Sigmoid colon (tissue), 7 donors: Measurements from ENCODE around the gene PTPN9. TPM values are rescaled to one million over a fixed set of nuclear protein-coding genes. Genes with fewer than 3 reads are reported as not detected.

ENCODE experiments used
- DNase-seq: peaks from one replicate; pipeline ENCODE4 v3.0.0-alpha.2; 2019
- H3K27ac ChIP-seq, 4 donors: fragments of 200-600 bp; sonication (generic); one replicate each; pipeline ENCODE4 v1.5.1; 2016 to 2019; ENCODE audit warnings: mild to moderate bottlenecking in 1 of 4
- H3K27me3 ChIP-seq, 3 donors: fragments of 200-600 bp; sonication (generic); one replicate each; pipeline ENCODE4 v1.5.1; 2019; ENCODE audit warnings: mild to moderate bottlenecking in 1 of 3
- H3K36me3 ChIP-seq, 4 donors: fragments of 200-600 bp; sonication (generic); one replicate each; pipeline ENCODE4 v1.5.1; 2016 to 2019
- H3K4me1 ChIP-seq, 4 donors: fragments of 200-600 bp; sonication (generic); one replicate each; pipeline ENCODE4 v1.5.1; 2017 to 2019
- H3K4me3 ChIP-seq, 4 donors: fragments of 200-600 bp; sonication (generic); one replicate each; pipeline ENCODE4 v1.5.1; 2017 to 2019; ENCODE audit warnings: mild to moderate bottlenecking in 2 of 4, moderate library complexity in 1 of 4
- H3K9me3 ChIP-seq, 4 donors: fragments of 200-600 bp in 3 of 4; sonication (generic) in 3 of 4; one replicate each; pipeline versions ENCODE4 v1.5.1 to v1.6.1; 2013 to 2019
- EP300 ChIP-seq, 4 donors: sonication (generic); formaldehyde crosslinking; IDR thresholded peaks; one replicate each; pipeline ENCODE4 v1.6.1; 2017; ENCODE audit warnings: antibody characterized with exemption in 4 of 4
- POLR2A ChIP-seq, 2 donors: fragments of 450-650 bp; IDR thresholded peaks; one replicate each; pipeline ENCODE4 v1.6.1; 2016; ENCODE audit warnings: antibody characterized with exemption in 2 of 2, mild to moderate bottlenecking in 2 of 2, moderate library complexity in 2 of 2
- POLR2AphosphoS5 ChIP-seq, 4 donors: sonication (generic); formaldehyde crosslinking; IDR thresholded peaks; one replicate each; pipeline ENCODE4 v1.6.1; 2017; ENCODE audit warnings: antibody characterized with exemption in 4 of 4
- WGBS, 2 donors: extraction: QIAGEN DNeasy Blood & Tissue Kit; methylation state at CpG; one replicate each; pipeline ENCODE4 v1.1.7; 2013; 5-methylcytosine and 5-hydroxymethylcytosine counted together
- intact Hi-C: fragments of 100-400 bp; cut with DNase I; formaldehyde crosslinking; loops from one replicate; pipeline ENCODE4 v1.15.1; 2023
- polyA plus RNA-seq, 3 donors: library from polyadenylated mRNA; stranded (reverse); fragments of 200-250 nt; gene quantifications; one replicate each; pipeline ENCODE4 v1.2.3, GENCODE V29; 2013
- total RNA-seq, 4 donors: library from RNA; depleted of rRNA; stranded (reverse); fragments of >200 nt; gene quantifications; one replicate each; pipeline ENCODE4 v1.1.0, GENCODE V29; 2016
- TF ChIP-seq, protein P1 (sequence below), 4 experiments: fragments of 450-650 bp in 3 of 4; fragments of 200-600 bp in 1 of 4; IDR thresholded peaks; one replicate each; pipeline ENCODE4 v1.5.1; 2016 to 2019; ENCODE audit warnings: antibody characterized with exemption in 4 of 4, mild to moderate bottlenecking in 3 of 4, moderate library complexity in 2 of 4
- donor health status: healthy with polysubstance abuse.
- donor health status: Bipolar disorder and iron deficiency.
- donor health status: healthy.

Gene PTPN9
- total and polyA plus RNA-seq, 7 donors = 12.2 to 23.1 (median 19.8) TPM

DNA sequence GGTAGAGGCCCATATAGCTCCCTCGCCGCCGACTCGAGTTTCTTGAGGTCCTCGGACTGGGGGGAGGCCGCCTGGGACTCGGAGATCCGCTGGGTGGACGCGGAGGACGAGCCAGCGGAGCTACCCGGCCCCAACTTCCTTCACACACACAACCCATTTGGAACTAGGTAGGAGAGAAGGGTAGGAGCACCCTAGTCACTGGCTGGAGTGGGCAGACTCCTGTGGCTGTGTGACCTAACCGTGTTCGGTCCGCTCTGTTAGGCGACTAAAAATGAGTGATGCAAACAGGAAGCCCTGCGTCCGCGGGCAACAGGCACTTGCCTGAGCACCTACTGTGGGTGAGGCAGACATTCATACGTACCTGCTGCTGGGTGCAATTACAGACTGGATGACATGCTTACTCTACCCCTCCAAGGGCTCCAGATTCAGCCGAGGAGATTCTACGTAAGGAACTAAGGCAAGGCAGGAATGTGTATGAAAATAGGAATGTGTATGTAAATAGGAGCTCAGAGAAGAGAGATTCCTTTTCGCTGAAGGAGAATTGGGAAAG lies 123.1 kb downstream of the PTPN9 start:
- H3K27ac ChIP-seq = peak overlapping the region; percentile 95 to 100 (median 98)
- intact Hi-C loops = loop anchor here (5.0 to 10.0 kb wide), 3 partner anchors 76 to 1461 kb away; partner anchors contain the start of genes C15orf39, PML and STOML1

DNA sequence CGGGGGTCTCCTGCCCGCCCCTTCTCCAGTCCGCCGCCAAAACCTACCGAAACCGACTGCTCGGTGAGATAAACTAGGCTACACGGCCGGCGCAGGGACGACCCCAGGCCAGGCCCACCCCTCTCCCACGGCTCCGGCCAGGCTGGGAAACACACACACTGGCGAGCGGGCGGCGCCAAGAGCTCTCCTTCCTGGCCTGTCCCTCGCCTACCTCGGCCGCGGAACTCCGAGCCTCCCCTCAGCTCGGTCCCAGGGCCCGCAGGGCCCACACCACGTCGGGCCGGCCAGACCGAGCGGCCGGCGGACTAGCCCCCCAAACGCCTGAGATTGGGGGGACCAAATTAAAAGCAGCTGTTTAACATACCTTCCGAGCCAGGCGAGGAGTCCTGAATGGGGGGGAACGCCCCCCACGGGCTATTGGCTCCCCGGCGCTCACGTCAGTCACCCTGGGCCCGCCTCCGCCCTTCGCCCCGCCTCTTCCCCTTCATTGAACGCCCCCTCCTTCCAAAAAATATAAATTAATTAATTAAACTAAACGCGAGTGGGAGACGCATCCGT lies 123.6 kb downstream of the PTPN9 start:
- Histone ChIP-seq H3K4me3 (peak overlapping the region; percentile 75 to 90 (median 84)), H3K27me3 (no peaks in the 10 kb centered on the region), H3K27ac (peak overlapping the region; percentile 95 to 100 (median 98)), H3K9me3 (no peaks in the 10 kb centered on the region), H3K36me3 (no peaks in the 10 kb centered on the region), H3K4me1 (peaks cover 0 to 26% (median 16%) of the 10 kb centered on the region in 4 donors)
- DNase-seq = peak; percentile 92
- WGBS, 2 donors = 0% methylated on average over 48 of the region's 48 CpGs
- TF ChIP-seq EP300 (IDR thresholded peaks at IDR 0.05) (no peak), POLR2AphosphoS5 (IDR thresholded peaks at IDR 0.05) (peak; percentile 73 to 90 (median 86)), POLR2A (IDR thresholded peaks at IDR 0.05) (peak; percentile 58 to 77)
- TF ChIP-seq, protein P1, sequence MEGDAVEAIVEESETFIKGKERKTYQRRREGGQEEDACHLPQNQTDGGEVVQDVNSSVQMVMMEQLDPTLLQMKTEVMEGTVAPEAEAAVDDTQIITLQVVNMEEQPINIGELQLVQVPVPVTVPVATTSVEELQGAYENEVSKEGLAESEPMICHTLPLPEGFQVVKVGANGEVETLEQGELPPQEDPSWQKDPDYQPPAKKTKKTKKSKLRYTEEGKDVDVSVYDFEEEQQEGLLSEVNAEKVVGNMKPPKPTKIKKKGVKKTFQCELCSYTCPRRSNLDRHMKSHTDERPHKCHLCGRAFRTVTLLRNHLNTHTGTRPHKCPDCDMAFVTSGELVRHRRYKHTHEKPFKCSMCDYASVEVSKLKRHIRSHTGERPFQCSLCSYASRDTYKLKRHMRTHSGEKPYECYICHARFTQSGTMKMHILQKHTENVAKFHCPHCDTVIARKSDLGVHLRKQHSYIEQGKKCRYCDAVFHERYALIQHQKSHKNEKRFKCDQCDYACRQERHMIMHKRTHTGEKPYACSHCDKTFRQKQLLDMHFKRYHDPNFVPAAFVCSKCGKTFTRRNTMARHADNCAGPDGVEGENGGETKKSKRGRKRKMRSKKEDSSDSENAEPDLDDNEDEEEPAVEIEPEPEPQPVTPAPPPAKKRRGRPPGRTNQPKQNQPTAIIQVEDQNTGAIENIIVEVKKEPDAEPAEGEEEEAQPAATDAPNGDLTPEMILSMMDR (IDR thresholded peaks at IDR 0.05) = no peak
- intact Hi-C loops = loop anchor here (5.0 to 10.0 kb wide), 3 partner anchors 77 to 1461 kb away; partner anchors contain the start of genes C15orf39, PML and STOML1

More for the DNA sequence above, 123.1 kb downstream of the PTPN9 start:
- TF ChIP-seq POLR2AphosphoS5 (IDR thresholded peaks at IDR 0.05) = no peak
- DNase-seq = no peak
- peaks cover 0 to 28% (median 16%) of the 10 kb centered on the region in 4 donors for H3K4me1 ChIP-seq
- no peaks in the 10 kb centered on the region for H3K27me3 ChIP-seq
- no peaks in the 10 kb centered on the region for H3K36me3 ChIP-seq
- peak overlapping the region; percentile 75 to 90 (median 84) for H3K4me3 ChIP-seq
- WGBS, 2 donors = 1 to 3% methylated on average over 24 of the region's 24 CpGs
- no peaks in the 10 kb centered on the region for H3K9me3 ChIP-seq

- no peak for TF ChIP-seq POLR2A (IDR thresholded peaks at IDR 0.05)
- TF ChIP-seq, protein P1 (IDR thresholded peaks at IDR 0.05) = peak in 1 of 4 experiments; percentile 12
- peak in 1 of 4 donors; percentile 5 for TF ChIP-seq POLR2AphosphoS5 (IDR thresholded peaks at IDR 0.05)
- no peak for TF ChIP-seq EP300 (IDR thresholded peaks at IDR 0.05)
- no peaks in the 10 kb centered on the region for H3K9me3 ChIP-seq
- peak; percentile 89 for DNase-seq
- H3K4me3 ChIP-seq = peak overlapping the region; percentile 75 to 90 (median 84)
- intact Hi-C loops = loop anchor here (5.0 to 10.0 kb wide), 6 partner anchors 78 to 1460 kb away; partner anchors contain the start of genes C15orf39, IMP3, PML and PTPN9
- 1% methylated on average over 116 of the region's 116 CpGs for WGBS, 2 donors
- H3K27me3 ChIP-seq = no peaks in the 10 kb centered on the region
- peaks cover 0 to 34% (median 20%) of the 10 kb centered on the region in 4 donors for H3K4me1 ChIP-seq
- no peaks in the 10 kb centered on the region for H3K36me3 ChIP-seq
- H3K27ac ChIP-seq = peak overlapping the region; percentile 95 to 100 (median 98)
These were observed 124.4 kb downstream of the PTPN9 start for GRCh38 chr15:75454471-75455378.

- Histone ChIP-seq H3K27me3 (no peaks in the 10 kb centered on the region), H3K27ac (peak overlapping the region; percentile 98 to 100 (median 100)), H3K4me3 (peak overlapping the region; percentile 75 to 90 (median 84)), H3K9me3 (no peaks in the 10 kb centered on the region), H3K4me1 (peaks cover 0 to 41% (median 28%) of the 10 kb centered on the region in 4 donors), H3K36me3 (no peaks in the 10 kb centered on the region)
- intact Hi-C loops = loop anchor here (5.0 to 10.0 kb wide), 5 partner anchors 123 to 1459 kb away; partner anchors contain the start of genes C15orf39, IMP3, PML and PTPN9
- WGBS, 2 donors = 0 to 1% methylated on average over 57 of the region's 57 CpGs
- DNase-seq = peak; percentile 99
- TF ChIP-seq POLR2A (IDR thresholded peaks at IDR 0.05) (peak; percentile 77 to 85), EP300 (IDR thresholded peaks at IDR 0.05) (no peak), POLR2AphosphoS5 (IDR thresholded peaks at IDR 0.05) (peak; percentile 89 to 96 (median 95))
- TF ChIP-seq, protein P1 (IDR thresholded peaks at IDR 0.05) = no peak
These were observed 125.2 kb downstream of the PTPN9 start for GRCh38 chr15:75453703-75454470.
